ENCODE results near the gene MKNK2. TPM values are rescaled to one million over a fixed set of nuclear protein-coding genes. Genes with fewer than 3 reads are reported as not detected.
A peak's percentile ranks its signal among the peaks of the same experiment; 100 is the strongest.

Gene MKNK2
- total and polyA plus RNA-seq, 2 of the 13 experiments (the other 11 are each of a cell fraction or from before 2014, with no cell fraction given) = 44.9 to 112 TPM

- TF ChIP-seq RFX5 (IDR thresholded peaks at IDR 0.05; ENCODE audit: low read depth, low read length) = peak; percentile 95
- peak; percentile 63; the same call in 1 of the 2 replicates for TF ChIP-seq ZXDC (CRISPR knock-in tag; IDR thresholded peaks at IDR 0.05)
- no peak for TF ChIP-seq SKIL (CRISPR knock-in tag; IDR thresholded peaks at IDR 0.05; ENCODE audit: borderline replicate concordance)
- TF ChIP-seq CEBPG (CRISPR knock-in tag; IDR thresholded peaks at IDR 0.05) = peak; percentile 64; the same call in 1 of the 2 replicates
- TF ChIP-seq HNRNPH1 (optimal IDR thresholded peaks at IDR 0.05; ENCODE audit: low read depth, low read length) = no peak
- TF ChIP-seq MEF2D (CRISPR knock-in tag; IDR thresholded peaks at IDR 0.05) = peak; percentile 27; the same call in 1 of the 2 replicates
- peak; percentile 68 for TF ChIP-seq HIVEP1 (CRISPR knock-in tag; IDR thresholded peaks at IDR 0.05)
- TF ChIP-seq ATF2 (CRISPR knock-in tag; IDR thresholded peaks at IDR 0.05) = no peak
- TF ChIP-seq FOXK2 (IDR thresholded peaks at IDR 0.05) = no peak; the same call in 1 of the 2 replicates
- no peak for TF ChIP-seq PRDM4 (CRISPR knock-in tag; IDR thresholded peaks at IDR 0.05; ENCODE audit: borderline replicate concordance)
- no peak for TF ChIP-seq SP5 (CRISPR knock-in tag; IDR thresholded peaks at IDR 0.05; ENCODE audit: borderline replicate concordance, low read depth)
- TF ChIP-seq TEAD2 (CRISPR knock-in tag; IDR thresholded peaks at IDR 0.05) = no peak
- 0 out of 2 replicates have a peak, but pooled peaks have one; percentile 64 for TF ChIP-seq ZNF296 (CRISPR knock-in tag; conservative IDR thresholded peaks at IDR 0.05)
- no peak for TF ChIP-seq HMG20B (CRISPR knock-in tag; conservative IDR thresholded peaks at IDR 0.05)
- TF ChIP-seq ZSCAN22 (CRISPR knock-in tag; IDR thresholded peaks at IDR 0.05) = no peak
- no peak for TF ChIP-seq PREB (CRISPR knock-in tag; IDR thresholded peaks at IDR 0.05)
- TF ChIP-seq FIP1L1 (IDR thresholded peaks at IDR 0.05; ENCODE audit: borderline replicate concordance, insufficient read depth, low read depth, low read length) = no peak
- TF ChIP-seq TFAP4 (IDR thresholded peaks at IDR 0.05; ENCODE audit: borderline replicate concordance, low read depth) = peak; percentile 15; the same call in 1 of the 2 replicates
Measured at GRCh38 chr19:2061495-2062388, 10.7 kb upstream of the MKNK2 start (continued).

Measured in HepG2 (cell line).